GM12874 (cell line): ENCODE measurements around the gene RFLNA.

Source experiments
- CTCF ChIP-seq: IDR thresholded peaks from 2 replicates; pipeline ENCODE4 v1.5.1; 2011; ENCODE audit warnings: low read depth, mild to moderate bottlenecking, control low read depth, low read length, moderate library complexity; ENCODE audit not compliant: insufficient read depth

Gene RFLNA

GRCh38 chr12:124305776-124306685, 11.1 kb downstream of the RFLNA start:
- TF ChIP-seq CTCF, result no peak

GRCh38 chr12:124306686-124307555, 12.0 kb downstream of the RFLNA start:
- TF ChIP-seq CTCF, result no peak

- TF ChIP-seq CTCF, result no peak
Measured at GRCh38 chr12:124307556-124307825, 12.6 kb downstream of the RFLNA start.

GRCh38 chr12:124308741-124309140, 13.8 kb downstream of the RFLNA start:
- no peak for TF ChIP-seq CTCF

- no peak for TF ChIP-seq CTCF
Measured at GRCh38 chr12:124309231-124309630, 14.3 kb downstream of the RFLNA start.

- no peak for TF ChIP-seq CTCF
Measured at GRCh38 chr12:124309744-124310143, 14.9 kb downstream of the RFLNA start.

GRCh38 chr12:124310178-124310577, 15.3 kb downstream of the RFLNA start:
- no peak for TF ChIP-seq CTCF
